GM12892 (cell line): ENCODE data around the gene KAT6B.

Source experiments
- DNase-seq: peaks from one replicate; pipeline ENCODE4 v3.0.0; 2011; ENCODE audit not compliant: insufficient read length
- FAIRE-seq: peaks from 2 replicates; lab custom pipeline; 2011; peaks lifted over from hg19 to GRCh38; lab: Jason Lieb, UNC
- POLR2A ChIP-seq: IDR thresholded peaks from 2 replicates; pipeline ENCODE4 v1.6.1; 2011; ENCODE audit warnings: low read depth, low read length, control low read depth
- POLR2AphosphoS5 ChIP-seq: IDR thresholded peaks from 2 replicates; pipeline ENCODE4 v1.6.1; 2011; ENCODE audit warnings: low read depth, low read length, control low read depth
- TAF1 ChIP-seq: IDR thresholded peaks from 2 replicates; pipeline ENCODE4 v1.6.1; 2011; ENCODE audit warnings: low read depth, mild to moderate bottlenecking, control low read depth, low read length, borderline replicate concordance

The KAT6B gene

DNA sequence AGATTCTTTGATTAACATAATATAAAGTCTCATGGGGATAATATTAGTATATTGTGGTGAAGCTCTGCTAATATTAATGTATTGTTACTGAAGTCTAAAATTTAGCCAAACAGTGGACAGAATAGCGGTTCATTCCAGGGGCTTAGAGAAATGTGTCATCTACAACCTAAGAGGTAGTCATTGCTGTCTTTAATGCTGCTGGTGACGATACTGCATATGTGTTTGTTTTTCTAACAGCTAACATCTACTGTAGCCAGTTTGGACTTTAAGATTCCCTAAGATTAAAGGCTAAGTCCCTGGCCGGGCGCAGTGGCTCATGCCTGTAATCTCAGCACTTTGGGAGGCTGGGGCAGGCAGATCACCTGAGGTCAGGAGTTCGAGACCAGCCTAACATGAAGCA, 183.0 kb downstream of the KAT6B start:
- TF ChIP-seq POLR2A (no peak), TAF1 (no peak)
- FAIRE-seq (no peak), DNase-seq (no peak)

DNA sequence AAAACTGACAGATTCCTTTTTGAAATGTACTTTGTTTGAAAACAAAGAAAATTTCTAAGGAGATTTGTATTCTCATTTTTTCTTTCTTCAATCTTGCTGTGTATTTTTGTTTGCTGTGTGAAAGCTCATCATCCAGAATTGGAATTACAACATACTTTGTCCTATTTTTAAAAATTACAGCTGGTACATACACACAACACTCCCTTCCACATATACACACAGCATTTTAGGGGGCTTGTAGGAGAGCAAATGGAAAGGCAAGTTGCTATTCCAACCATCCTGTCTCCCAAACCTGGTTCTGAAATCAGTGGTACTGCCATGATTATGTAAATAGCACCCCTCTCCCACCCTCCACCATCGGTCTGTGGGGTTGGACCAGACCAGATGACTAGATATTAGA, 184.0 kb downstream of the KAT6B start:
- DNase-seq: no peak
- TF ChIP-seq TAF1 (no peak), POLR2AphosphoS5 (no peak), POLR2A (no peak)
- FAIRE-seq: no peak

DNA sequence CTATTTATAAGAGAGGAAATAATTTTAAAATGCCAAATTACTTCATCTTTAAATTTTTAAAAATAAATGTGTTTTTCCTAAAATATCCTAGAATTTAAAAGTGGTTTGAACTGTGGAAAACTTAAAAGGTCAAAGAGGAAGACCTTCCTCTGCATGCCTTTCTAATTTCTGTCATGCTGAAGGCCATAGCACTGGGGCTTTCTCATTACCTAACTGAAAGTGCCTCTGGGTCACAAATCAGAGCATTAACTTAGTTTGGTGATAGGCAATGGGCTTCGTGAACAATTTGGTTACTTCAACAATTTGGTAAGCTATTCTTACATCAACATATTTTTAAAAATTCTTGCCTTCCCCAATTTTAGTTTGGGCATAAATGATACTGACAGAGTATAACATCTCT, 184.8 kb downstream of the KAT6B start:
- DNase-seq (no peak), FAIRE-seq (peak; percentile 64)
- TF ChIP-seq POLR2AphosphoS5 (no peak), TAF1 (no peak), POLR2A (no peak)

DNA sequence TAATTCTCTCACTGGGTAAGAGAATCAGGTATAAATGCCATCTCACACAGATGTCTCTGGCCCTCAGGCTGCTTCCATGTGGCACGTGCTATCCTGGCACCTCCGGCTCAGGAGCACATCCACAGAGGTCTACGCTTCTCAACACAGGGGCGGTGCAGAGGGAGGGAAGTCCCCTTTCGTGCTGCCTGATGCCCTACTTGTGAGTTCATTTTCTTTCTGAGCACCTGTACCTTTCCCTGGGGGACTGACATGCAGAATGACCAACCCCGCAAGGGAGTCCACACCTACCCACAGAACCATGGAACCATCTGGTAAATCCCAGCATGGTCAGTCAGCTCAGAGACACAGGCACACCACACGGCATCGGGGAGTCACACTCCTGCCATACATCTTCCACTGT, 186.1 kb downstream of the KAT6B start:
- peak; percentile 89 for FAIRE-seq
- DNase-seq: no peak
- TF ChIP-seq POLR2AphosphoS5: peak; percentile 50; the same call in 1 of the 2 replicates
- no peak for TF ChIP-seq TAF1

DNA sequence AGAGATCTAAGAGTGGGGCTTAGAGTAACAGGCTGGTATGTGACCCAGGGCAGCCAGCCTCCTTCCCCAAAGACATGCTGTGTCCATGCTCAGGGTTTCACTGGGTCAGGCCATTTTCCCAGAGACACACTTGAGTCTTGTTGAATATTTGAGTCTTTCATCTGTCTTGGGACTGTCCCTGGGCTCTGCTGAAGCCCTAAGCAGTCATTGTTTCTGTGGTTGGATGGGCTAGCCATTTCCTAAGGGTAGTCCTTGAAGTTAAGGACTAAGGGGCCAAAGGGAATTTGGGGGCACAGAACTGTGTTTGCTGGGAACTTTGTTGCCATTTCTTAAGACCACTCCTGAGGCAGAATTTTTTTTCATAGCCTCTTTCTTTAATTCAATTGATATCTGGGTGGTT, 186.6 kb downstream of the KAT6B start:
- TF ChIP-seq TAF1 (no peak), POLR2AphosphoS5 (no peak), POLR2A (no peak)
- no peak for FAIRE-seq
- DNase-seq: no peak

DNA sequence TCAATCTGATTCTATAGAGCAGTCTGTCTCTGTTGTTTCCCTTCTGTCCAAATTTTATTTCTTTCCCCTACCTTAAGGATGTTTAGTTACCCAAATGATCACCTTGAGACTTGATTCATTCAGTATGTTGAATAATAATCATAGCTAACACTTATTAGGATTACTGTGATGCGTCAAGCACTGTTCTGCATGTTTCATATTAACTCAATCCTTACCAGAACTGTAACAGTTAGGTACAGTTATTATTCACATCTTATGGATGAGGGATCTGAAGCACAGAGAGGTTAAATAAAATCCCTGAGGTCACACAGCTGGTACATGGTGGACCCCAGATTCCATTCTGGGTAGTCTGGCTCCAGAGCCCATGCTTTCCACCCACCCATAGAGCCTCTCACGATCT, 187.1 kb downstream of the KAT6B start:
- DNase-seq (no peak), FAIRE-seq (peak; percentile 83)
- TF ChIP-seq POLR2A: no peak
- TF ChIP-seq POLR2AphosphoS5: no peak
- TF ChIP-seq TAF1: no peak

DNA sequence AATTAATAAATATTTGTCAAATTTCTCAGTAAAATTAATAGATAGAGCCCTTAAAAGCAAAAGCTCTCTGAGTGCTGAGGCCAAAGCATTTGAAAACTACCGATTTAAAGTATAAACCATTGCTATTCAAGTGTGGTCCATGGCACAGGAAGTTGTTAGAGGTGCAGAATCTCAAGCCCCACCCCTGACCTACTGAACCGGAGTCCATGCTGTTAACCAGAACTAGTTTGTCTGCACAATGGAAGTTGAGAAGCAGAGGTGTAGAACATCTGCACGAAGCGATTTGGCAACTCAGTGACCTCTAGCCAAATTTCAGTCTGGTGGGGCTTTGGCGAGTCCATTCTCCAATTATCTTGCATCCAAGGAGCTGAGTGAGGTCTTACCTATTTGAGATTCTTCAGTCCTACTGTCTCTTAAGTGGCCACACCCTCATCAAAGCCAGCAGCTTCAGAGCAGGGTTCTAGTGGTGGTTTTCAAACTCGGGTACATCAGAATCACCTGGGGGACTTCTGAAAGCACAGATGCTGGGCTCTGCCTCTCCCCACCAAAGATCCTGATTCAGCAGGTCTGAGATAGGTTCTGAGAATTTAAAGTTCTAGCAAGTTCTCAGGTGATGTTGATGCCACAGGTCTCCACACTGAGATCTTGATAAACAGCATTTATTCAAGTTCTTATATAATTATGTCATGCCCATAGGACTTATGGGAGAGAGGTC, 188.3 kb downstream of the KAT6B start:
- FAIRE-seq: no peak
- DNase-seq: no peak
- TF ChIP-seq TAF1 (no peak), POLR2A (no peak), POLR2AphosphoS5 (no peak)

DNA sequence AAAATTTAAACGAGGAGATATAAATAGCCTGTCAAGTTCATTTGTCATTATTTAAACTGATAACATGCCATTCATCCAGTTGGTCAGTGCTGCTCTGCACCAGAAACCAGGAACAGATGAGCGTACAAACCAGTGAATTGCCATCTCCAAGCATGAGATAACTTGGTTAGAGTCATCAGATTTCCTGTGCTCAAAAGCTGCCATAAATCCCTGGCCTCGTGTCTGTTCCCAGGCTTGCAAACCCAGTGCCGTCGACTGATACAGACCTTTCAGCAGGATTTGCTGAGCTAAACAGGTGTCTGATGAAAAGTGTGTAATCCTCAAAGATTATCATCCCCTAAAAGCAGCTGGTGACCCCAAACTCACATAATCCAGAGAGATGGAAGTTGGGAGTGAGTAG, 189.0 kb downstream of the KAT6B start:
- DNase-seq (no peak), FAIRE-seq (no peak)
- TF ChIP-seq POLR2AphosphoS5 (no peak), POLR2A (no peak), TAF1 (no peak)

DNA sequence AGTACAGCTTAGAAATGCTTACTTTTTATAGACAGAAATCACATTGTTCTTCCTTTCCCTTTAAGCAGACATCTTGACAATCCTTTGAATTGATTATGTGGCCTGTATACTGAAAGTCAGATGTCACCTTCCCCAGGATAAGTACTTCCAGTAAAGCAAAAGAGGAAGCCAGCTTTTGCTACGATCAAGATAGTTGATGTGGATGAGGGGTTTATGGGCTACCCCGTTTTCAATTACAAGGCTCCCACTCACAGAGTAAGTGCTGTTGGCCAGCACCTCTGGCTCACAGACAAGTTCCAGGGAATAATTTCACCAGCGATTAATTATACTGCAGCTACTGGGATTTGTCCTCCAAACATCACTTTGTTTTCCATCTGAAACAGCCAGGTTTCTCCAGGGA, 189.9 kb downstream of the KAT6B start:
- FAIRE-seq: no peak
- DNase-seq: no peak
- no peak for TF ChIP-seq POLR2A
- TF ChIP-seq TAF1: no peak
- no peak for TF ChIP-seq POLR2AphosphoS5

DNA sequence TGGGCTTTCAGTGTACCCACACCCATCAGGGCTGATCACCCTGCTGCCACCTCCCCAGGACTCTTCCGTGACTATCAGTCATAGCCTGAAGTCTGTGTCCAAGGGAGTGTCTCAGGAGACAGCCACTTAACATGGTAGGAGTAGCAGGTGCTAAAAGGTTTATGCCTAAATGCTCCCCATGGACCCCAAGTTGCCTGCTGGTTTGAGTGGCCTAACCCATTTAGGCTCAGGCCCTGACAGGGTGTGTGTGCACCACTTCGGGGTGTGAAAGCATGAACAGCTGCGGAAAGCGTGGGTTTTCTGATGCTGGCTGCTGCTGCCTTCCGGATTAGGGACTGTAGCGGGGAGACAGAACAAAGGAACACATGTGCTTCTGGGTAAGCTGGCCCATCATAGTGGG, 191.9 kb downstream of the KAT6B start:
- DNase-seq (no peak), FAIRE-seq (no peak)
- no peak for TF ChIP-seq POLR2AphosphoS5
- TF ChIP-seq POLR2A: no peak
- TF ChIP-seq TAF1: no peak

DNA sequence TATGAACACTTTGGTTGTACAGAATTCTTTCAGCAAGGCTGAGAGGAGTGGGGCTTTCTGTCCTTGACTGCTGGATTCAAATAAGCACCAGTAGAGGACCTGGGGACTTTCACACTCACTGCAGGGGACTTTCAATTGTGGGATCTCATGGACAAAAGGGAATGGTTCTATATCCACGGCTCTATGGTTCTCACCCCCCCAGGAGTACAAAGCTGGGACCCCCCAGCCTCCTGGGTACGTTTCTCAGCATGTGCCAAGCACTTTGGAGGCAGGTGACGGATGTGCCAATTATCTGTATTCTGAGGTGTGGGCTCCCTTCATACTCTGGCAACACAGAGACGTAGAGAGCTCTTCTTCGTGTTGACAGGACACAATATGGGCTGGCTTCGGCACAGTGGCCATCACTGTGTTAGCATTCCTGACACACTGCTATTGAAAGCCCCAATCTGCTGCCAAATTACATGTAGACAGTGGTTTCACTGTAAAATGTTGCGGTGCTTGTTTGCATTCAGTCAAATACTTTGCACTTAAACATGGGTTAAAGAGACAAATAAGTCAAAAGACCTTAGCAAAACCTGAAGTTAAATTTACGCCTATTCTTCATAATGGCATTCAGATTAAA, 192.4 kb downstream of the KAT6B start:
- TF ChIP-seq TAF1 (no peak), POLR2AphosphoS5 (no peak), POLR2A (no peak)
- FAIRE-seq (no peak), DNase-seq (no peak)

DNA sequence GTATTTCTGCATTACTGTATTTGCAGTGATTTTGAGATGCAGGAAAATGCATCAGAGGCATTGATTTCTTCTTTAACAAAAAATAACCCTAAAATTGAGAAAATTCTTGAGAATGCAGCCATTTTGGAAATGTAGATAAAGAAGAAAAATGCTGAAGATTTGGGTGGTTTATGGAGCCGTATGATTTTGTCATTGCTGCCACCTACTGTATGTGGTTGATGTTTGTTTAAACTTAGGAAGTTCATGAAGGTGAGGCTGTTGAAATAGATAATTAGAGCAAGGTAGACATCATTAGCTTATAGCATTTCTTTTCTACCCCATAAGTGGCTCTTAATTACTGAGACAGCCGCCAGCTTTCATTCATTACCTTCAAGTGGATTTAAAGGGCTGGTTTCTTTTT, 193.0 kb downstream of the KAT6B start:
- FAIRE-seq (peak; percentile 50), DNase-seq (no peak)
- TF ChIP-seq POLR2A (no peak), TAF1 (no peak)

DNA sequence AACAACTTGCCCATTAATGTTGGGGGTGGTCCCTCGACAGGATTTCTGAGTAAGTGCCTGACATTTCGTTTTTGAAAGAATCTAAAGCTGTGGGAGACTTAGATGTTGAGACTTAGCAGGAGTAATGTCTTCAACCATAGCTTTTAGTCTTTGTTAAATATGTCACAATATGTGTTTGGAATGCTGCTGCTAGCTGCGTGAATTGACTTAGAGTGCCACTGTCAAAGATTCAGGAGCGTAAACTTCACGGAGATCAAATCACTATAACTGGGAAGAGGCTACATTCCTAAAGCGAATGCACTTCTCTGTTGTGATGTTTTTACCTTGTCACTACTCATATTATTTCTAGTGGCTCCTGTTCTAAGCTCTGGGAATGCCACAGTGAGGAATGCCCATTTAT, 193.8 kb downstream of the KAT6B start:
- no peak for TF ChIP-seq POLR2AphosphoS5
- TF ChIP-seq POLR2A: no peak
- no peak for TF ChIP-seq TAF1
- FAIRE-seq (no peak), DNase-seq (no peak)
